SH-SY5Y (cell line): ENCODE results near the gene CTDSPL.

Source experiments
- GATA2 ChIP-seq: IDR thresholded peaks from 2 replicates; pipeline ENCODE4 v1.6.1; 2011; ENCODE audit warnings: mild to moderate bottlenecking, low read depth, low read length
- GATA3 ChIP-seq: IDR thresholded peaks from 2 replicates; pipeline ENCODE4 v1.6.1; 2011; ENCODE audit warnings: low read depth, mild to moderate bottlenecking, low read length, moderate library complexity

Gene CTDSPL

GRCh38 chr3:37963635-37964034 is 102.0 kb downstream of the CTDSPL start:
- TF ChIP-seq GATA3 (no peak), GATA2 (no peak)

GRCh38 chr3:37964146-37964545 is 102.5 kb downstream of the CTDSPL start:
- TF ChIP-seq GATA3: no peak
- TF ChIP-seq GATA2: no peak

GRCh38 chr3:37964716-37965115 is 103.0 kb downstream of the CTDSPL start:
- TF ChIP-seq GATA2: no peak
- TF ChIP-seq GATA3: no peak

- TF ChIP-seq GATA3 (no peak), GATA2 (no peak)
Measured at GRCh38 chr3:37967260-37967881, 105.7 kb downstream of the CTDSPL start.

GRCh38 chr3:37968199-37968598 is 106.5 kb downstream of the CTDSPL start:
- TF ChIP-seq GATA3: no peak
- TF ChIP-seq GATA2: no peak

GRCh38 chr3:37968813-37969595 is 107.3 kb downstream of the CTDSPL start:
- TF ChIP-seq GATA3 (no peak), GATA2 (no peak)

GRCh38 chr3:37969596-37970100 is 108.0 kb downstream of the CTDSPL start:
- TF ChIP-seq GATA3 (no peak), GATA2 (no peak)

- TF ChIP-seq GATA2 (no peak), GATA3 (no peak)
Measured at GRCh38 chr3:37970802-37971201, 109.1 kb downstream of the CTDSPL start.

- TF ChIP-seq GATA3 (no peak), GATA2 (no peak)
Measured at GRCh38 chr3:37971467-37971866, 109.8 kb downstream of the CTDSPL start.

GRCh38 chr3:37973246-37974054 is 111.8 kb downstream of the CTDSPL start:
- no peak for TF ChIP-seq GATA2
- TF ChIP-seq GATA3: no peak

GRCh38 chr3:37974121-37975083 is 112.7 kb downstream of the CTDSPL start:
- TF ChIP-seq GATA2 (no peak), GATA3 (no peak)

- TF ChIP-seq GATA2 (no peak), GATA3 (no peak)
Measured at GRCh38 chr3:37979541-37980461, 118.1 kb downstream of the CTDSPL start.
